Neutrophil (primary cell): ENCODE results near the gene TYROBP.
A peak's percentile ranks its signal among the peaks of the same experiment; 100 is the strongest.

Experiments
- H3K27ac ChIP-seq: fragments of 200-600 bp; sonication (generic); 2 replicates; pipeline ENCODE4 v1.5.1; 2016; ENCODE audit warnings: mild to moderate bottlenecking, moderate library complexity
- H3K27me3 ChIP-seq: fragments of 200-600 bp; sonication (generic); 2 replicates; pipeline ENCODE4 v1.6.0; 2016; ENCODE audit warnings: mild to moderate bottlenecking
- H3K36me3 ChIP-seq: fragments of 200-600 bp; sonication (generic); 2 replicates; pipeline ENCODE4 v1.5.1; 2017
- H3K4me1 ChIP-seq, 2 experiments: fragments of 200-600 bp in 1 of 2; sonication (generic) in 1 of 2; 1 replicate in 1 of 2; 2 replicates in 1 of 2; pipeline versions ENCODE4 v1.5.1 to v1.6.1; 2013 to 2016; ENCODE audit warnings: low read depth in 1 of 2, low read length in 1 of 2, mild to moderate bottlenecking in 1 of 2, moderate library complexity in 1 of 2; ENCODE audit not compliant: control insufficient read depth in 1 of 2, insufficient read depth in 1 of 2
- H3K4me3 ChIP-seq, 2 experiments: fragments of 200-600 bp in 1 of 2; sonication (generic) in 1 of 2; 1 replicate in 1 of 2; 2 replicates in 1 of 2; pipeline ENCODE4 v1.5.1; 2013 to 2016; ENCODE audit warnings: low read depth in 1 of 2, low read length in 1 of 2, mild to moderate bottlenecking in 1 of 2, moderate library complexity in 1 of 2
- H3K9me3 ChIP-seq: fragments of 200-600 bp; sonication (generic); 2 replicates; pipeline ENCODE4 v1.5.1; 2016
- TF ChIP-seq, protein P1 (sequence below): fragments of 200-600 bp; sonication (generic); IDR thresholded peaks from 2 replicates; pipeline ENCODE4 v1.5.1; 2016; ENCODE audit warnings: antibody characterized with exemption

Gene TYROBP

DNA sequence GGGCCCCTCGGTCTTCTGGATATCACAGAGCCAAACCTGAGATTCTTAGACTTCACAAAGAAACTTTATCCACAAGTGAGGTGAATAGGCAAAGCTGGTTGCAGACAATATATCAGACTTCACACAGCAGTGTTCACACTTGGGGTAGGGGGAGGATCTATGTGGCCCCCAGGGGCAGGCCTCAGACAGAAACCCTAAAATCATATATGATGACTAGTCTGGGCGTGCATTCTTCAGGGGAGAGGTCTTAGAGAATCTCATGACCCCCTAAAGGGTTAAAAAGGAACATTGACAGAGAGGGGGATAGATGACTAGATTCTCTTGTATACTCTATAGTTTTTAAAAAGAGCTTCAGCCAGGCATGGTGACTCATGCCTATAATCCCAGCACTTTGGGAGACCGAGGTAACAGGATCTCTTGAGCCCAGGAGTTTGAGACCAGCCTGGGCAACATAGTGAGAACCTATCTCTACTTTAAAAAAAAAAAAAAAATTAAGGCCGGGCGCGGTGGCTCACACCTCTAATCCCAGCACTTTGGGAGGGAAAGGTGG, 2.8 kb downstream of the TYROBP start:
- Histone ChIP-seq H3K4me1 (peaks cover 80 to 91% of the 10 kb centered on the region in 2 experiments), H3K27me3 (no peaks in the 10 kb centered on the region), H3K4me3 (peak overlapping the region; percentile 87 to 93), H3K36me3 (peaks cover 37% of the 10 kb centered on the region), H3K9me3 (no peaks in the 10 kb centered on the region), H3K27ac (peak overlapping the region; percentile 100)
- TF ChIP-seq, protein P1, sequence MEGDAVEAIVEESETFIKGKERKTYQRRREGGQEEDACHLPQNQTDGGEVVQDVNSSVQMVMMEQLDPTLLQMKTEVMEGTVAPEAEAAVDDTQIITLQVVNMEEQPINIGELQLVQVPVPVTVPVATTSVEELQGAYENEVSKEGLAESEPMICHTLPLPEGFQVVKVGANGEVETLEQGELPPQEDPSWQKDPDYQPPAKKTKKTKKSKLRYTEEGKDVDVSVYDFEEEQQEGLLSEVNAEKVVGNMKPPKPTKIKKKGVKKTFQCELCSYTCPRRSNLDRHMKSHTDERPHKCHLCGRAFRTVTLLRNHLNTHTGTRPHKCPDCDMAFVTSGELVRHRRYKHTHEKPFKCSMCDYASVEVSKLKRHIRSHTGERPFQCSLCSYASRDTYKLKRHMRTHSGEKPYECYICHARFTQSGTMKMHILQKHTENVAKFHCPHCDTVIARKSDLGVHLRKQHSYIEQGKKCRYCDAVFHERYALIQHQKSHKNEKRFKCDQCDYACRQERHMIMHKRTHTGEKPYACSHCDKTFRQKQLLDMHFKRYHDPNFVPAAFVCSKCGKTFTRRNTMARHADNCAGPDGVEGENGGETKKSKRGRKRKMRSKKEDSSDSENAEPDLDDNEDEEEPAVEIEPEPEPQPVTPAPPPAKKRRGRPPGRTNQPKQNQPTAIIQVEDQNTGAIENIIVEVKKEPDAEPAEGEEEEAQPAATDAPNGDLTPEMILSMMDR, result no peak

DNA sequence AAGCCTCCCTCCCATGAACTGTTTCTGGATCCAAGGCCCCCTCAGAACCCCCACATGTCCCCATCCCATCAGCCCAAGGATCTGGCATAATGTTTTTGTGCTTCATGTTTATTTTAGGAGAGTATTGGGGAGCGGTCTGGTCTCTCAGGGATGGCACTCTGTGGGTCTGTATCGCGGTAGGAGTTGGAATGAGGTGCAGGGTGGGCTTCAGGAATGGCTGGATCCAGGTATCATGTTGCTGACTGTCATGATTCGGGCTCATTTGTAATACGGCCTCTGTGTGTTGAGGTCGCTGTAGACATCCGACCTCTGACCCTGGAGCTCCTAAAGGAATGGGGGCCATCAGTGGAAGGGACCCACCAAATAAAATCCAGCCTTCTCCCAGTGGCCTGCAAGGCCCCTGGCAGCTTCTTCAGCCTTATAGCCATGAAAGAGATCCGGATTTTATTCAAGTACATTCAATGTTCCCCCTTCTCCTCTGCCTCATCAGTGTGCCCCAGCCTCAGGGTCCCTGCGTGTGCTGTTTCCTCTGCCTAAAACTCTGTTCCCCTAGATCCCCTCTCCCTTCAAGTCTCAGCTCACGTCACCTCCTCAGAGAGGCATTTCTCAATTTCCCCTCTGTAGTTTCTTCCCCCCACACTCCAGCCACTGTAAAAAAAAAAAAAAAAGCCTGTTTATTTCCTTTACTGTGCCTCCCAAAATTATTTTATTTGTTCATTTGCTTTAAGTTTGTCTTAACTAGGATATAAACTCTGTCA, 3.6 kb downstream of the TYROBP start:
- H3K27ac ChIP-seq, result peak overlapping the region; percentile 100
- H3K4me3 ChIP-seq, result peak overlapping the region; percentile 87 to 93

DNA sequence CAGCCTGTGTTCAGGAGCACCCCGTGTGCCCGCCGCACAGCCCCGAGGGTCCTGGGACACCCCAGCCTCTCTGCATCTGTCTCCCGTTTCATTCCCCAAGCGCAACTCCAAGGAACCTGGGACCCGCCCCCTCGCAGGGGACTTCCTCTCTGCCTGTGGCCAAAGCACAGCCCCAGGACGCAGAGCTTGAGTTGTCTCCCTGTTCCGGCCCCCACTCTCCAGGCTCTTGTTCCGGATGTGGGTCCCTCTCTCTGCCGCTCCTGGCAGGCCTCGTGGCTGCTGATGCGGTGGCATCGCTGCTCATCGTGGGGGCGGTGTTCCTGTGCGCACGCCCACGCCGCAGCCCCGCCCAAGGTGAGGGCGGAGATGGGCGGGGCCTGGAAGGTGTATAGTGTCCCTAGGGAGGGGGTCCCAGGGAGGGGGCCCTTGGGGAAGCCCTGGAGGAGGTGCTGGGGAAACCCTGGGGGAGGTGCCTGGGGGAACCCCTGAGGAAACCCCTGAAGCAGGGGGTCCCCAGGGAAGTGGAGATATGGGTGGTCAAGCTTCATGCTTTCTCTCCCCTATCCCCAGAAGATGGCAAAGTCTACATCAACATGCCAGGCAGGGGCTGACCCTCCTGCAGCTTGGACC, 4.4 kb downstream of the TYROBP start:
- Histone ChIP-seq H3K27ac (peak overlapping the region; percentile 100), H3K4me1 (peaks cover 70 to 76% of the 10 kb centered on the region in 2 experiments), H3K4me3 (peak overlapping the region; percentile 87 to 93)

More for the DNA sequence above, 3.6 kb downstream of the TYROBP start:
- peaks cover 75 to 84% of the 10 kb centered on the region in 2 experiments for H3K4me1 ChIP-seq
- no peaks in the 10 kb centered on the region for H3K9me3 ChIP-seq
- no peaks in the 10 kb centered on the region for H3K27me3 ChIP-seq
- peaks cover 37% of the 10 kb centered on the region for H3K36me3 ChIP-seq
- TF ChIP-seq, protein P1, result no peak

DNA sequence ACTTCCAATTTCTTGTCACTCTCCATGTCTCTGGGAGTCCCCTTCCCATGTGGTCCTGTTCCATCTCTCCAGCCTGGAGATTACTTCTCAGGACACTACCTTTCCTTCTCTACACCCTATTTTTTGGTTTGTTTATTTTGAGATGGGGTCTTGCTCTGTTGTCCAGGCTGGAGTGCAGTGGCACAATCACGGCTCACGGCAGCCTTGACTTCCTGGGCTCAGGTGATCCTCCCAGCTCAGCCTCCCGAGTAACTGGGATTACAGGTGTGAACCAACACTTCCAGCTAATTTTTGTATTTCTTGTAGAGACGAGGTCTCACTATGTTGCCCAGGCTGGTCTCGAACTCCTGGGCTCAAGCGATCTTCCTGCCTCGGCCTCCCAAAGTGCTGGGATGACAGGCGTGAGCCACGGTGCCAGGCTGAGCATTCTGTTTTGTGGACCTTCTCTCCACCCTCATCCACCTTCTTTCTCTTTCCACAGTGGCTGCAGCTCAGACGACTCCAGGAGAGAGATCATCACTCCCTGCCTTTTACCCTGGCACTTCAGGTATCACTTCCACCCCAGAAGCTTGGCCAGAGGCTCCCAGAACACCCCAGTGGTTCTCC, 5.1 kb downstream of the TYROBP start:
- Histone ChIP-seq H3K36me3 (peaks cover 38% of the 10 kb centered on the region), H3K27me3 (no peaks in the 10 kb centered on the region), H3K4me3 (peak overlapping the region; percentile 87 to 93), H3K4me1 (peaks cover 71 to 77% of the 10 kb centered on the region in 2 experiments), H3K9me3 (no peaks in the 10 kb centered on the region), H3K27ac (peak overlapping the region; percentile 100)
- TF ChIP-seq, protein P1, result no peak

More for the DNA sequence above, 4.4 kb downstream of the TYROBP start:
- Histone ChIP-seq H3K9me3 (no peaks in the 10 kb centered on the region), H3K36me3 (peaks cover 37% of the 10 kb centered on the region), H3K27me3 (no peaks in the 10 kb centered on the region)
- TF ChIP-seq, protein P1, result peak; percentile 42

DNA sequence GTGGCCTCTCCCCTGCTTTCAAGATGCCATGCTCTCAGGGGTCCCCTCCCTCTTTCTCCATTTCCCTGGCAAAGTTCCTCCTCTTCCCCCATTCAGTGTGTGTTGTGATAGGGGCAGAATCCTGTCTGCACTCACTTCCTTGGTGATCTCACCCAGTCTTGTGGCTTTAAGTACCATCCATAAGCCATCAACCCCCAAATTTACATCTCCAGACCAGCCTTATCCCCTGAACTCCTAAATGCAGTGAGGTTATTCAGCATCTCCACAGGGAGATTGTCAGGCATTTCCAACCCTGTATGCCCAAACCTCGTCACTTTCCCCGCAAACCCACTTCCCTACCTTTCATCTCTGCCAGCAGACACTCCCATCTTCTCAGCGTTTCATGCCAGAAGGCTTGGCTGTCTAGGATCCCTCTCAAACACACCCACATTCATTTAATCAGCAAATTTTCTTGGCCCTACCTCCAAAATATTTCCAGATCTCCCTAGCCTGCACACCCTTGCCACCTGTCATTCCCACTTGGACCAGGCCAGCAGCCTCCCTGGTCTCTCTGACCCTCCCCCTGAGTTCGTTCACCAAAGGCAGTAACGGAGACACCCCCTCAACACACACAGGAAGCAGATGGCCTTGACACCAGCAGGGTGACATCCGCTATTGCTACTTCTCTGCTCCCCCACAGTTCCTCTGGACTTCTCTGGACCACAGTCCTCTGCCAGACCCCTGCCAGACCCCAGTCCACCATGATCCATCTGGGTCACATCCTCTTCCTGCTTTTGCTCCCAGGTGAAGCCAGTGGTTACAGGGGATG, 6.0 kb downstream of the TYROBP start, which contains the start of gene HCST:
HCST (plus strand) TSS at position 676 of the 808 bp plus-strand sequence; CDS start at position 741, 65 bp downstream.
- Histone ChIP-seq H3K9me3 (no peaks in the 10 kb centered on the region), H3K27me3 (no peaks in the 10 kb centered on the region), H3K4me1 (peaks cover 77 to 80% of the 10 kb centered on the region in 2 experiments), H3K27ac (peak within 1 kb of the TSS; percentile 100), H3K36me3 (peaks cover 41% of the 10 kb centered on the region), H3K4me3 (peak within 1 kb of the TSS; percentile 87 to 93)
- TF ChIP-seq, protein P1, result no peak
